Endodermal cell (in vitro differentiated cells): ENCODE measurements around the gene BCL6. TPM values are rescaled to one million over a fixed set of nuclear protein-coding genes. Genes with fewer than 3 reads are reported as not detected.

ENCODE experiments used
- DNase-seq: peaks from one replicate; pipeline ENCODE4 v3.0.0-alpha.2; 2017
- H3K27ac ChIP-seq: 2 replicates; pipeline ENCODE4 v1.5.1; 2013; ENCODE audit warnings: mild to moderate bottlenecking, low read depth, low read length, moderate library complexity
- H3K27me3 ChIP-seq: 2 replicates; pipeline ENCODE4 v1.6.1; 2013; ENCODE audit warnings: mild to moderate bottlenecking, low read length, moderate library complexity; ENCODE audit not compliant: insufficient read depth, control insufficient read depth, poor library complexity, severe bottlenecking
- H3K36me3 ChIP-seq: 2 replicates; pipeline ENCODE4 v1.7.0; 2013; ENCODE audit warnings: mild to moderate bottlenecking, low read length, moderate library complexity; ENCODE audit not compliant: control insufficient read depth, insufficient read depth
- H3K4me1 ChIP-seq: one replicate; pipeline ENCODE4 v1.7.0; 2013; ENCODE audit warnings: low read length; ENCODE audit not compliant: control insufficient read depth, insufficient read depth
- H3K4me3 ChIP-seq: 2 replicates; pipeline ENCODE4 v1.5.1; 2013; ENCODE audit warnings: mild to moderate bottlenecking, low read length, moderate library complexity
- H3K9ac ChIP-seq: 2 replicates; pipeline ENCODE4 v1.6.1; 2013; ENCODE audit warnings: mild to moderate bottlenecking, low read length, moderate library complexity; ENCODE audit not compliant: poor library complexity, severe bottlenecking; ENCODE audit errors: extremely low read depth
- H3K9me3 ChIP-seq: 2 replicates; pipeline ENCODE4 v1.6.1; 2013; ENCODE audit warnings: mild to moderate bottlenecking, low read length, moderate library complexity; ENCODE audit not compliant: control insufficient read depth
- H3K27ac Mint-ChIP-seq: 2 replicates; pipeline ENCODE4 v1.8.0; 2020; ENCODE audit warnings: mixed read lengths
- H3K27me3 Mint-ChIP-seq: 2 replicates; pipeline ENCODE4 v1.8.0; 2021; ENCODE audit warnings: mild to moderate bottlenecking, mixed read lengths; ENCODE audit not compliant: insufficient read depth
- H3K36me3 Mint-ChIP-seq: 2 replicates; pipeline ENCODE4 v1.8.0; 2020; ENCODE audit warnings: low read depth, mixed read lengths
- H3K4me1 Mint-ChIP-seq: 2 replicates; pipeline ENCODE4 v1.8.0; 2020; ENCODE audit warnings: mixed read lengths
- H3K4me3 Mint-ChIP-seq: 2 replicates; pipeline ENCODE4 v1.8.0; 2020; ENCODE audit warnings: mild to moderate bottlenecking, moderate library complexity, mixed read lengths
- H3K9me3 Mint-ChIP-seq: 2 replicates; pipeline ENCODE4 v1.8.0; 2020; ENCODE audit warnings: mild to moderate bottlenecking, mixed read lengths
- CTCF ChIP-seq: fragments of 200-600 bp; sonication (generic); conservative IDR thresholded peaks from 2 replicates; pipeline ENCODE4 v1.5.0; 2021; ENCODE audit warnings: antibody characterized with exemption, mild to moderate bottlenecking
- WGBS, 2 experiments: methylation state at CpG; one replicate each; pipeline versions ENCODE4 v1.1.5 to v1.1.7; 2013; ENCODE audit warnings: missing lambda C conversion rate in 2 of 2, mixed read lengths in 1 of 2; ENCODE audit not compliant: insufficient coverage in 1 of 2, insufficient read length in 1 of 2; 5-methylcytosine and 5-hydroxymethylcytosine counted together
- total RNA-seq, 2 donors: library from RNA; stranded (reverse); fragmentation: NEBNext Ultra II Directional in 1 of 2; extraction: Animal tissue kit (Norgen Biotek cat#: 25700) in 1 of 2; gene quantifications; 2 replicates in 1 of 2; 3 replicates in 1 of 2; pipeline ENCODE4 v1.2.1, GENCODE V29; 2021

BCL6 gene
- total RNA-seq, 2 donors from 2014 or later: 3.8 to 3.9 TPM

- Histone ChIP-seq H3K36me3 (no peaks in the 10 kb centered on the region), H3K27me3 (peaks cover 25% of the 10 kb centered on the region), H3K4me3 (peak overlapping the region; percentile 86), H3K27ac (peak overlapping the region; percentile 100), H3K9ac (peak overlapping the region; percentile 100), H3K4me1 (no peaks in the 10 kb centered on the region), H3K9me3 (no peaks in the 10 kb centered on the region)
- peak; percentile 70 for DNase-seq
- WGBS, 2 experiments: 35% methylated on average over 7 of the region's 10 CpGs; no CpG with 5 or more reads in 1 of the 2 experiments
- peak overlapping the region; percentile 100 for H3K27ac Mint-ChIP-seq
- H3K27me3 Mint-ChIP-seq: peaks cover 39% of the 10 kb centered on the region
- peak overlapping the region; percentile 77 for H3K4me3 Mint-ChIP-seq
- no peaks in the 10 kb centered on the region for H3K9me3 Mint-ChIP-seq
- no peaks in the 10 kb centered on the region for H3K36me3 Mint-ChIP-seq
- no peak for TF ChIP-seq CTCF
- H3K4me1 Mint-ChIP-seq: peaks cover 57% of the 10 kb centered on the region
Measured at GRCh38 chr3:187746442-187747281, 1.4 kb upstream of the BCL6 start.

DNA sequence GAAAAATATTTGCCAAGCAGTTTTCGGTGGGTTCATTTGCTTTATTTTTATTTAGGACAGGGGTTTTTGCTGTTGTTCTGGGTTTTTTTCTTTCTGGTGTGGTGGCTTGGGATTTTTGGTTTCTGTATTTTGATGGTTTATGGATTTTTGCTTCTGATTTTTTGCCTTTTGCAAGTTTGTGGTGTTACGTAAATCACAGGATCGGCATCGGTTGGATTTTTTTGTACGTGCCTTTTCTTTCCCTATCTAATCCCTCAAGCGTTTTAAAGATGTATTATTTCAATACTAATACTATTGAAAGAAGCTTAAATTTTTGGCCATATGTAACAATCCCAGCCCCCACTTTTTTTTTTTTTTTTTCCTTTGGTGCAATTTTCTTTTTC is 782 bp upstream of the BCL6 start:
- H3K4me1 Mint-ChIP-seq: peaks cover 57% of the 10 kb centered on the region
- Histone ChIP-seq H3K36me3 (no peaks in the 10 kb centered on the region), H3K9me3 (no peaks in the 10 kb centered on the region), H3K4me3 (peak overlapping the region; percentile 86), H3K27me3 (peaks cover 31% of the 10 kb centered on the region), H3K9ac (peak overlapping the region; percentile 100), H3K27ac (peak overlapping the region; percentile 100), H3K4me1 (no peaks in the 10 kb centered on the region)
- no peak for TF ChIP-seq CTCF
- H3K27ac Mint-ChIP-seq: peak overlapping the region; percentile 100
- no peak for DNase-seq
- WGBS, 2 experiments: 31% methylated on average over 6 of the region's 6 CpGs; no CpG with 5 or more reads in 1 of the 2 experiments
- H3K9me3 Mint-ChIP-seq: no peaks in the 10 kb centered on the region
- H3K4me3 Mint-ChIP-seq: peak overlapping the region; percentile 77
- no peaks in the 10 kb centered on the region for H3K36me3 Mint-ChIP-seq
- H3K27me3 Mint-ChIP-seq: peaks cover 43% of the 10 kb centered on the region

DNA sequence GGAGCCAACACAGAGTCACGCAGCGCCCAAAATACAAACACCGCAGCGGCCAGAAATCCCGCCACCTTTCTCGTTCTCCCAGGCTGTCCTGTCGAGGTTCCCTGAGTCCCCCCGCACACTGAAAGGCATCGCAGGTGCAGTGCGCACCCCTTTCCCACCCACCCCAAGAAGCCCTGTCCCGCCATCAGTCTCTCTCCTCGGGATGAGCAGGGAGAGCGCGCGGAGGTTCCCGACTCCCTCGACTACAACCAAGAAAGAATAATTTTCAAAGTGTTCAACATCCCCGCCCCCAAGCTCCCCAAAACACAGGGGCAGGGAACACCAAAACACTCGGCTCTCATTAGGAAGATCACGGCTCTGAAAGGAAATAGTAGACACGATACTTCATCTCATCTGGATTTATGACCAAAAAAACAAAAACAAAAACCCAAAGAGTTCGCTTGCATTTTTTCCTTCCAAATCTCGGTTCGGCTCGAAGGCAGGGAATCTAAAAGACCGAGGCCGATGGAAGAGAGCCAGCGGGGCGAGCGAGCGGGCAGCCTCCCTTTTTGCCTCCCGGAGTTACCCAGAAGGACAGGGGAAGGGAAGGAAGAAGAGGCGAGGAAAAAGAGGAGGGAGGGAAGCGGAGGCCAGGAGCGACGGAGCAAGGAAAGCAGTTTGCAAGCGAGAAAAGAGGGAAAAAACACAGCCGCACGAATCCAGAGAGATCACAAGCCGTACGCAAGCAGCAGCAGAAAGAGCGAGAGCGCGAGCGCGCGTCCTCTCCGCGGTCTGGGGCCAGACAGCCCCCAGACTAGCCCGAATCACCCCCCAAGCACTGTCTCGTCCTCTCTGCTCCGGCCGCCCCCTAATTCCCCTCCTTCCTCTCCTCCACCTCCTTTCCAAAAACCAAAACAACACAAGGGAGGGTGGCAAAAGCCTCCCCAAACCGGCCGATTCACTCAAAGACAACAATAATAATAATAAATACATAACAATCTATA is 808 bp downstream of the BCL6 start:
- no peaks in the 10 kb centered on the region for H3K9me3 ChIP-seq
- H3K27me3 Mint-ChIP-seq: peaks cover 43% of the 10 kb centered on the region
- peak overlapping the region; percentile 100 for H3K9ac ChIP-seq
- no peaks in the 10 kb centered on the region for H3K9me3 Mint-ChIP-seq
- peak overlapping the region; percentile 77 for H3K4me3 Mint-ChIP-seq
- WGBS, 2 experiments: 0% methylated on average over 7 to 55 of the region's 55 CpGs
- peak; percentile 76 for DNase-seq
- peak overlapping the region; percentile 100 for H3K27ac Mint-ChIP-seq
- TF ChIP-seq CTCF: no peak
- peaks cover 42% of the 10 kb centered on the region for H3K4me1 Mint-ChIP-seq
- H3K4me1 ChIP-seq: no peaks in the 10 kb centered on the region
- no peaks in the 10 kb centered on the region for H3K36me3 Mint-ChIP-seq
- H3K27me3 ChIP-seq: peaks cover 38% of the 10 kb centered on the region
- peak overlapping the region; percentile 86 for H3K4me3 ChIP-seq
- H3K36me3 ChIP-seq: no peaks in the 10 kb centered on the region
- H3K27ac ChIP-seq: peak overlapping the region; percentile 100
